MM.1S (cell line): ENCODE results near the gene MEF2C.

Experiments
- DNase-seq: peaks from one replicate; pipeline ENCODE4 v3.0.0-alpha.2; 2015
- H2AFZ ChIP-seq: fragments of 300-600 bp; sonication (generic); 2 replicates; pipeline ENCODE4 v1.6.0; 2016; ENCODE audit warnings: antibody characterized with exemption, low read length
- H3F3A ChIP-seq: fragments of 300-600 bp; sonication (generic); 2 replicates; pipeline ENCODE4 v1.6.1; 2016; ENCODE audit warnings: mild to moderate bottlenecking, antibody characterized with exemption, low read length, moderate library complexity, mixed read lengths; ENCODE audit not compliant: insufficient read depth
- H3K27ac ChIP-seq: fragments of 300-600 bp; sonication (generic); 2 replicates; pipeline ENCODE4 v1.5.1; 2016; ENCODE audit warnings: mild to moderate bottlenecking, low read length
- H3K27me3 ChIP-seq: fragments of 300-600 bp; sonication (generic); replicated peaks from 2 replicates; pipeline ENCODE4 v1.6.0; 2016; ENCODE audit warnings: low read length; ENCODE audit not compliant: insufficient read depth
- H3K36me3 ChIP-seq: fragments of 300-600 bp; sonication (generic); replicated peaks from 2 replicates; pipeline ENCODE4 v1.6.1; 2016; ENCODE audit warnings: mild to moderate bottlenecking, low read length, mixed read lengths; ENCODE audit not compliant: insufficient read depth
- H3K4me1 ChIP-seq: fragments of 300-600 bp; sonication (generic); 2 replicates; pipeline ENCODE4 v1.6.1; 2016; ENCODE audit warnings: low read length, mixed read lengths
- H3K4me2 ChIP-seq: fragments of 300-600 bp; sonication (generic); 2 replicates; pipeline ENCODE4 v1.6.0; 2016; ENCODE audit warnings: low read depth, low read length
- H3K4me3 ChIP-seq: fragments of 300-600 bp; sonication (generic); 2 replicates; pipeline ENCODE4 v1.5.1; 2016; ENCODE audit warnings: low read length, mixed read lengths
- H3K79me2 ChIP-seq: fragments of 300-600 bp; sonication (generic); 2 replicates; pipeline ENCODE4 v1.6.1; 2016; ENCODE audit warnings: mixed run types, low read length, mixed read lengths
- H3K9ac ChIP-seq: fragments of 300-600 bp; sonication (generic); 2 replicates; pipeline ENCODE4 v1.6.1; 2016; ENCODE audit warnings: low read length, mixed read lengths
- H3K9me2 ChIP-seq: fragments of 300-600 bp; sonication (generic); replicated peaks from 2 replicates; pipeline ENCODE4 v1.6.1; 2016; ENCODE audit warnings: mild to moderate bottlenecking, low read length, mixed read lengths; ENCODE audit not compliant: insufficient read depth
- H3K9me3 ChIP-seq: fragments of 300-600 bp; sonication (generic); replicated peaks from 2 replicates; pipeline ENCODE4 v1.6.1; 2016; ENCODE audit warnings: mild to moderate bottlenecking, low read length, mixed read lengths; ENCODE audit not compliant: insufficient read depth
- H4K20me1 ChIP-seq: fragments of 300-600 bp; sonication (generic); 2 replicates; pipeline ENCODE4 v1.6.1; 2016; ENCODE audit warnings: mild to moderate bottlenecking, low read length, moderate library complexity, mixed read lengths; ENCODE audit not compliant: insufficient read depth
- CTCF ChIP-seq: fragments of 300-600 bp; sonication (generic); IDR thresholded peaks from 2 replicates; pipeline ENCODE4 v1.5.1; 2016; ENCODE audit warnings: antibody characterized with exemption, low read length, mixed read lengths
- EZH2 ChIP-seq: fragments of 300-600 bp; sonication (generic); optimal IDR thresholded peaks from 2 replicates; pipeline ENCODE3; 2017; ENCODE audit warnings: low read depth, mild to moderate bottlenecking, antibody characterized with exemption, low read length, mixed read lengths
- EZH2phosphoT487 ChIP-seq: fragments of 300-600 bp; sonication (generic); IDR thresholded peaks from 2 replicates; pipeline ENCODE4 v1.6.1; 2018; ENCODE audit warnings: antibody characterized with exemption, low read length

Gene MEF2C

GRCh38 chr5:88808153-88808552 is 74.8 kb downstream of the MEF2C start:
- Histone ChIP-seq H3K79me2 (peaks cover 100% of the 10 kb centered on the region), H3K36me3 (peaks cover 26% of the 10 kb centered on the region)
- TF ChIP-seq EZH2 = no peak
- TF ChIP-seq EZH2phosphoT487 = no peak
- TF ChIP-seq CTCF = no peak

GRCh38 chr5:88807327-88807726 is 75.7 kb downstream of the MEF2C start:
- H3K4me2 ChIP-seq = peak overlapping the region; percentile 14; the same call in 1 of the 2 replicates

More at GRCh38 chr5:88808153-88808552, 74.8 kb downstream of the MEF2C start:
- Histone ChIP-seq H3K4me3 (no peak overlapping the region), H3K9ac (no peak overlapping the region), H3K27ac (0 out of 2 replicates have a peak overlapping the region, but pooled peaks have one; percentile 0), H4K20me1 (peaks cover 19% of the 10 kb centered on the region), H3K9me2 (no peaks in the 10 kb centered on the region), H3K4me1 (peaks cover 81% of the 10 kb centered on the region), H3K27me3 (no peaks in the 10 kb centered on the region), H2AFZ (no peak overlapping the region), H3K4me2 (peak overlapping the region; percentile 14; the same call in 1 of the 2 replicates), H3K9me3 (no peaks in the 10 kb centered on the region), H3F3A (peaks cover 36% of the 10 kb centered on the region)
- DNase-seq = peak; percentile 71

GRCh38 chr5:88806338-88806737 is 76.6 kb downstream of the MEF2C start:
- no peak overlapping the region for H3K9ac ChIP-seq
- peaks cover 100% of the 10 kb centered on the region for H3K79me2 ChIP-seq
- peaks cover 15% of the 10 kb centered on the region for H4K20me1 ChIP-seq
- H3F3A ChIP-seq = peaks cover 40% of the 10 kb centered on the region
- H3K27me3 ChIP-seq = no peaks in the 10 kb centered on the region
- H3K27ac ChIP-seq = peak overlapping the region; percentile 51; the same call in 1 of the 2 replicates
- no peak for DNase-seq
- H3K9me3 ChIP-seq = no peaks in the 10 kb centered on the region
- H3K36me3 ChIP-seq = peaks cover 35% of the 10 kb centered on the region
- H3K4me3 ChIP-seq = no peak overlapping the region
- no peak overlapping the region for H2AFZ ChIP-seq
- peak overlapping the region; percentile 59; the same call in 1 of the 2 replicates for H3K4me2 ChIP-seq
- H3K4me1 ChIP-seq = peaks cover 66% of the 10 kb centered on the region
- no peaks in the 10 kb centered on the region for H3K9me2 ChIP-seq
- TF ChIP-seq EZH2 (no peak), CTCF (no peak), EZH2phosphoT487 (no peak)

More at GRCh38 chr5:88807327-88807726, 75.7 kb downstream of the MEF2C start:
- H3K27ac ChIP-seq = no peak overlapping the region
- no peaks in the 10 kb centered on the region for H3K9me3 ChIP-seq
- H3K79me2 ChIP-seq = peaks cover 100% of the 10 kb centered on the region
- DNase-seq = no peak
- H3K4me1 ChIP-seq = peaks cover 74% of the 10 kb centered on the region
- H2AFZ ChIP-seq = no peak overlapping the region
- no peaks in the 10 kb centered on the region for H3K27me3 ChIP-seq
- H4K20me1 ChIP-seq = peaks cover 13% of the 10 kb centered on the region
- no peak overlapping the region for H3K4me3 ChIP-seq
- peaks cover 36% of the 10 kb centered on the region for H3F3A ChIP-seq
- TF ChIP-seq EZH2 (no peak), EZH2phosphoT487 (no peak), CTCF (no peak)
- H3K9me2 ChIP-seq = no peaks in the 10 kb centered on the region
- no peak overlapping the region for H3K9ac ChIP-seq
- peaks cover 26% of the 10 kb centered on the region for H3K36me3 ChIP-seq
